HG02798 (cell line): Measurements from ENCODE around the gene NACC2.

Source experiments
- ATAC-seq: cut with Tn5 transposase; IDR thresholded peaks from one replicate; pipeline ENCODE4 v1.9.1; 2021; ENCODE audit warnings: mild to moderate bottlenecking; ENCODE audit not compliant: unreplicated experiment, poor library complexity

The NACC2 gene

GRCh38 chr9:136096505-136097001, 1.5 kb upstream of the NACC2 start:
- ATAC-seq: no peak

GRCh38 chr9:136093995-136094881, 851 bp downstream of the NACC2 start:
- no peak for ATAC-seq

- ATAC-seq: no peak
Observed at GRCh38 chr9:136093346-136093986, 1.6 kb downstream of the NACC2 start.

- ATAC-seq: no peak
Observed at GRCh38 chr9:136092741-136093140, 2.3 kb downstream of the NACC2 start.

- ATAC-seq: no peak
Observed at GRCh38 chr9:136092353-136092650, 2.8 kb downstream of the NACC2 start.

GRCh38 chr9:136091582-136092352, 3.3 kb downstream of the NACC2 start:
- ATAC-seq: no peak

GRCh38 chr9:136090768-136091581, 4.1 kb downstream of the NACC2 start:
- ATAC-seq: no peak

GRCh38 chr9:136090056-136090735, 4.9 kb downstream of the NACC2 start:
- no peak for ATAC-seq

- no peak for ATAC-seq
Observed at GRCh38 chr9:136089697-136090045, 5.4 kb downstream of the NACC2 start.

GRCh38 chr9:136088939-136089696, 6.0 kb downstream of the NACC2 start:
- no peak for ATAC-seq

GRCh38 chr9:136088481-136088938, 6.6 kb downstream of the NACC2 start:
- no peak for ATAC-seq

GRCh38 chr9:136087741-136088480, 7.2 kb downstream of the NACC2 start:
- ATAC-seq: no peak

- ATAC-seq: no peak
Observed at GRCh38 chr9:136086951-136087740, 7.9 kb downstream of the NACC2 start.

- ATAC-seq: no peak
Observed at GRCh38 chr9:136086213-136086881, 8.7 kb downstream of the NACC2 start.

GRCh38 chr9:136085815-136086212, 9.3 kb downstream of the NACC2 start:
- ATAC-seq: no peak

- ATAC-seq: no peak
Observed at GRCh38 chr9:136084063-136084944, 10.8 kb downstream of the NACC2 start.
